LNCAP (cell line): Measurements from ENCODE around the gene FBXO44.
A peak's percentile ranks its signal among the peaks of the same experiment; 100 is the strongest.

Experiments
- CTCF ChIP-seq: fragments of 450-650 bp; IDR thresholded peaks from 2 replicates; pipeline ENCODE4 v1.5.1; 2017; ENCODE audit warnings: mild to moderate bottlenecking

The FBXO44 gene

GRCh38 chr1:11654939-11655808 lies 497 bp downstream of the FBXO44 start:
- TF ChIP-seq CTCF: no peak

GRCh38 chr1:11657654-11658053 lies 3.0 kb downstream of the FBXO44 start:
- TF ChIP-seq CTCF: no peak

- no peak for TF ChIP-seq CTCF
Measured at GRCh38 chr1:11658542-11658941, 3.9 kb downstream of the FBXO44 start.

GRCh38 chr1:11659748-11660147 lies 5.1 kb downstream of the FBXO44 start:
- no peak for TF ChIP-seq CTCF

- no peak for TF ChIP-seq CTCF
Measured at GRCh38 chr1:11661103-11661502, 6.4 kb downstream of the FBXO44 start.

GRCh38 chr1:11664336-11665065 lies 9.8 kb downstream of the FBXO44 start:
- 0 out of 2 replicates have a peak, but pooled peaks have one; percentile 0 for TF ChIP-seq CTCF

- TF ChIP-seq CTCF: no peak
Measured at GRCh38 chr1:11668516-11668915, 13.8 kb downstream of the FBXO44 start.
